WTC11 (cell line): Measurements from ENCODE around the gene ATF6B. TPM values are rescaled to one million over a fixed set of nuclear protein-coding genes. Genes with fewer than 3 reads are reported as not detected.
A peak's percentile ranks its signal among the peaks of the same experiment; 100 is the strongest.

Source experiments
- ATAC-seq: fragments of 200-7000 bp; cut with Tn5 transposase; 2 replicates; pipeline ENCODE4 v1.10.0; 2021; ENCODE audit warnings: mild to moderate bottlenecking, moderate library complexity
- CTCF ChIA-PET: fragments of 300-600 bp; sonication (Branson Sonifier 250); formaldehyde crosslinking; loops from one replicate; lab custom pipeline; 2021; ENCODE audit warnings: antibody characterized with exemption; lab: Charles Lee
- POLR2A ChIA-PET: fragments of 350-600 bp; sonication (Branson Sonifier 250); formaldehyde crosslinking; loops from one replicate; lab custom pipeline; 2021; ENCODE audit warnings: antibody characterized with exemption; lab: Charles Lee
- DNase-seq: peaks from one replicate; pipeline ENCODE4 v3.0.0; 2021; ENCODE audit warnings: low spot score
- H3K27ac Mint-ChIP-seq: 2 replicates; pipeline ENCODE4 v1.8.0; 2021; ENCODE audit warnings: mixed read lengths
- H3K27me3 Mint-ChIP-seq: 2 replicates; pipeline ENCODE4 v1.8.0; 2021; ENCODE audit warnings: low read depth, mild to moderate bottlenecking, moderate library complexity, mixed read lengths
- H3K36me3 Mint-ChIP-seq: 2 replicates; pipeline ENCODE4 v1.8.0; 2021; ENCODE audit warnings: mixed read lengths
- H3K4me1 Mint-ChIP-seq: 2 replicates; pipeline ENCODE4 v1.8.0; 2022; ENCODE audit warnings: mixed read lengths
- H3K4me3 Mint-ChIP-seq: 2 replicates; pipeline ENCODE4 v1.8.0; 2021; ENCODE audit warnings: mild to moderate bottlenecking, moderate library complexity, mixed read lengths
- H3K9me3 Mint-ChIP-seq: 2 replicates; pipeline ENCODE4 v1.8.0; 2021; ENCODE audit warnings: mixed read lengths
- AFF4 ChIP-seq: sonication (generic); formaldehyde crosslinking; IDR thresholded peaks from 2 replicates; pipeline ENCODE4 v1.8.1; 2023; ENCODE audit warnings: mild to moderate bottlenecking, missing genetic modification reagents, borderline replicate concordance
- ARID4B ChIP-seq: sonication (generic); formaldehyde crosslinking; IDR thresholded peaks from 2 replicates; pipeline ENCODE4 v1.8.0; 2023; ENCODE audit warnings: missing genetic modification reagents, mild to moderate bottlenecking, borderline replicate concordance
- ATF2 ChIP-seq: sonication (generic); formaldehyde crosslinking; IDR thresholded peaks from 2 replicates; pipeline ENCODE4 v1.8.1; 2022; ENCODE audit warnings: low read depth, missing genetic modification reagents, borderline replicate concordance
- EMX1 ChIP-seq: fragments of 250-450 bp; sonication (Bioruptor Pico); IDR thresholded peaks from 2 replicates; pipeline ENCODE4 v1.8.0; 2021; ENCODE audit warnings: mild to moderate bottlenecking
- HMGA2 ChIP-seq: fragments of 250-450 bp; sonication (Bioruptor Pico); IDR thresholded peaks from 2 replicates; pipeline ENCODE4 v1.4.0; 2021; ENCODE audit warnings: mild to moderate bottlenecking, moderate library complexity
- JAZF1 ChIP-seq: fragments of 250-450 bp; sonication (Bioruptor Pico); IDR thresholded peaks from 2 replicates; pipeline ENCODE4 v1.9.0; 2021; ENCODE audit warnings: moderate library complexity, mild to moderate bottlenecking, inconsistent platforms
- MXD4 ChIP-seq: fragments of 250-450 bp; sonication (Bioruptor Pico); IDR thresholded peaks from 2 replicates; pipeline ENCODE4 v1.8.0; 2021; ENCODE audit warnings: mild to moderate bottlenecking, moderate library complexity, borderline replicate concordance
- NFE2L1 ChIP-seq: sonication (generic); formaldehyde crosslinking; IDR thresholded peaks from 2 replicates; pipeline ENCODE4 v1.8.1; 2023; ENCODE audit warnings: missing genetic modification reagents
- SMAD3 ChIP-seq: sonication (generic); formaldehyde crosslinking; IDR thresholded peaks from 2 replicates; pipeline ENCODE4 v1.8.0; 2022; ENCODE audit warnings: missing genetic modification reagents, mild to moderate bottlenecking, borderline replicate concordance
- STAT6 ChIP-seq: sonication (generic); formaldehyde crosslinking; conservative IDR thresholded peaks from 2 replicates; pipeline ENCODE4 v1.8.1; 2023; ENCODE audit warnings: mild to moderate bottlenecking, low read depth, missing genetic modification reagents, moderate library complexity
- TCF7 ChIP-seq: sonication (generic); formaldehyde crosslinking; IDR thresholded peaks from 2 replicates; pipeline ENCODE4 v1.8.0; 2022; ENCODE audit warnings: mild to moderate bottlenecking, low read depth, missing genetic modification reagents, moderate library complexity
- TP53 ChIP-seq: sonication (generic); formaldehyde crosslinking; IDR thresholded peaks from 2 replicates; pipeline ENCODE4 v1.8.1; 2023; ENCODE audit warnings: mild to moderate bottlenecking, missing genetic modification reagents
- USF1 ChIP-seq: sonication (generic); formaldehyde crosslinking; IDR thresholded peaks from 2 replicates; pipeline ENCODE4 v1.8.0; 2022; ENCODE audit warnings: mild to moderate bottlenecking, missing genetic modification reagents
- ZNF121 ChIP-seq: sonication (generic); formaldehyde crosslinking; IDR thresholded peaks from 2 replicates; pipeline ENCODE4 v1.8.0; 2023; ENCODE audit warnings: missing genetic modification reagents
- ZNF138 ChIP-seq: sonication (generic); formaldehyde crosslinking; conservative IDR thresholded peaks from 2 replicates; pipeline ENCODE4 v1.8.1; 2022; ENCODE audit warnings: mild to moderate bottlenecking, moderate library complexity, missing genetic modification reagents
- ZNF219 ChIP-seq: sonication (generic); formaldehyde crosslinking; IDR thresholded peaks from 2 replicates; pipeline ENCODE4 v1.8.0; 2023; ENCODE audit warnings: missing genetic modification reagents, mild to moderate bottlenecking, borderline replicate concordance
- ZNF263 ChIP-seq: sonication (generic); formaldehyde crosslinking; IDR thresholded peaks from 2 replicates; pipeline ENCODE4 v1.8.1; 2022; ENCODE audit warnings: low read depth, mild to moderate bottlenecking, moderate library complexity, missing genetic modification reagents
- total RNA-seq: library from RNA; stranded (reverse); gene quantifications from 3 replicates; pipeline ENCODE4 v1.2.3, GENCODE V29; 2021

Gene ATF6B
- total RNA-seq, 1 experiment from 2014 or later: 47.5 TPM

- TF ChIP-seq ZNF219 (no peak), NFE2L1 (CRISPR knock-in tag) (no peak), ZNF121 (CRISPR knock-in tag) (no peak), EMX1 (CRISPR knock-in tag) (no peak), MXD4 (CRISPR knock-in tag) (no peak), TCF7 (CRISPR knock-in tag) (no peak), ARID4B (no peak)
- POLR2A ChIA-PET: no interaction called here
- Mint-ChIP-seq H3K4me3 (no peak overlapping the region), H3K27ac (no peak overlapping the region), H3K4me1 (peaks cover 13% of the 10 kb centered on the region), H3K36me3 (no peaks in the 10 kb centered on the region), H3K27me3 (no peaks in the 10 kb centered on the region), H3K9me3 (no peaks in the 10 kb centered on the region)
- no peak for ATAC-seq
- CTCF ChIA-PET: interaction anchor here (0.6 to 3.1 kb wide), 5 partner anchors 18 to 125 kb away, joined by 3 to 14 read pairs (median 6); no protein-coding TSS in a partner anchor
- DNase-seq: no peak
Measured at GRCh38 chr6:32069878-32070515, 58.0 kb downstream of the ATF6B start.

GRCh38 chr6:32069460-32069859 is 58.6 kb downstream of the ATF6B start:
- POLR2A ChIA-PET: no interaction called here
- CTCF ChIA-PET: interaction anchor here (0.6 to 3.1 kb wide), 2 partner anchors 21 to 24 kb away, joined by 3 to 14 read pairs; no protein-coding TSS in a partner anchor

More at GRCh38 chr6:32069460-32069859, 58.6 kb downstream of the ATF6B start:
- TF ChIP-seq TP53 (CRISPR knock-in tag) (no peak), ZNF263 (CRISPR knock-in tag) (no peak), USF1 (no peak), SMAD3 (no peak), HMGA2 (CRISPR knock-in tag) (no peak), ZNF138 (CRISPR knock-in tag) (no peak), JAZF1 (no peak), STAT6 (no peak), ATF2 (no peak), AFF4 (no peak)
- Mint-ChIP-seq H3K27ac (peak overlapping the region; percentile 31; the same call in 1 of the 2 replicates), H3K4me1 (peaks cover 13% of the 10 kb centered on the region), H3K36me3 (no peaks in the 10 kb centered on the region), H3K9me3 (no peaks in the 10 kb centered on the region), H3K27me3 (no peaks in the 10 kb centered on the region), H3K4me3 (no peak overlapping the region)
- no peak for ATAC-seq
- no peak for DNase-seq
